OCI-LY3 (cell line): Measurements from ENCODE around the gene MAMSTR.

Experiments
- H2AFZ ChIP-seq: fragments of 200-600, 300-600 bp; shearing (Covaris generic); 2 replicates; pipeline ENCODE4 v1.6.0; 2014; ENCODE audit warnings: antibody characterized with exemption, low read depth, low read length
- H3K27ac ChIP-seq: fragments of 200-600, 300-600 bp; sonication (generic); 2 replicates; pipeline ENCODE4 v1.5.1; 2014; ENCODE audit warnings: mild to moderate bottlenecking, low read length, moderate library complexity, mixed read lengths
- H3K27me3 ChIP-seq: fragments of 200-600, 300-600 bp; sonication (generic); 2 replicates; pipeline ENCODE4 v1.6.1; 2014; ENCODE audit warnings: low read depth, low read length, mixed read lengths
- H3K36me3 ChIP-seq: fragments of 200-600, 300-600 bp; sonication (generic); replicated peaks from 2 replicates; pipeline ENCODE3; 2014; ENCODE audit warnings: low read depth, low read length, mixed read lengths
- H3K4me1 ChIP-seq: fragments of 300-600, 200-600 bp; sonication (generic); 2 replicates; pipeline ENCODE4 v1.6.1; 2014; ENCODE audit warnings: low read length, mixed read lengths
- H3K4me2 ChIP-seq: fragments of 200-600, 300-600 bp; sonication (generic); 2 replicates; pipeline ENCODE4 v1.6.1; 2014; ENCODE audit warnings: low read length, mixed read lengths
- H3K4me3 ChIP-seq: fragments of 300-600, 200-600 bp; sonication (generic); 2 replicates; pipeline ENCODE4 v1.5.1; 2014; ENCODE audit warnings: antibody characterized with exemption, mild to moderate bottlenecking, low read length, moderate library complexity
- H3K79me2 ChIP-seq: fragments of 300-600, 200-600 bp; shearing (Covaris generic); 2 replicates; pipeline ENCODE4 v1.6.1; 2014; ENCODE audit warnings: mild to moderate bottlenecking, low read length, mixed read lengths
- H3K9ac ChIP-seq: fragments of 300-600, 200-600 bp; shearing (Covaris generic); 2 replicates; pipeline ENCODE4 v1.6.0; 2014; ENCODE audit warnings: mild to moderate bottlenecking, low read length, moderate library complexity
- H3K9me3 ChIP-seq: fragments of 200-600, 300-600 bp; shearing (Covaris generic); 2 replicates; pipeline ENCODE4 v1.6.1; 2014; ENCODE audit warnings: low read length, mixed read lengths; ENCODE audit not compliant: insufficient read depth
- H4K20me1 ChIP-seq: fragments of 200-600, 300-600 bp; sonication (generic); 2 replicates; pipeline ENCODE4 v1.6.1; 2016; ENCODE audit warnings: low read length, mixed read lengths; ENCODE audit not compliant: insufficient read depth
- EZH2phosphoT487 ChIP-seq: fragments of 200-600 bp; shearing (Covaris generic); IDR thresholded peaks from 2 replicates; pipeline ENCODE4 v1.6.1; 2018; ENCODE audit warnings: antibody characterized with exemption, mixed run types, low read depth
- TF ChIP-seq, protein P1 (sequence below): fragments of 200-600, 300-600 bp; sonication (generic); IDR thresholded peaks from 2 replicates; pipeline ENCODE4 v1.5.1; 2014; ENCODE audit warnings: antibody characterized with exemption, low read length, low read depth

MAMSTR gene

DNA sequence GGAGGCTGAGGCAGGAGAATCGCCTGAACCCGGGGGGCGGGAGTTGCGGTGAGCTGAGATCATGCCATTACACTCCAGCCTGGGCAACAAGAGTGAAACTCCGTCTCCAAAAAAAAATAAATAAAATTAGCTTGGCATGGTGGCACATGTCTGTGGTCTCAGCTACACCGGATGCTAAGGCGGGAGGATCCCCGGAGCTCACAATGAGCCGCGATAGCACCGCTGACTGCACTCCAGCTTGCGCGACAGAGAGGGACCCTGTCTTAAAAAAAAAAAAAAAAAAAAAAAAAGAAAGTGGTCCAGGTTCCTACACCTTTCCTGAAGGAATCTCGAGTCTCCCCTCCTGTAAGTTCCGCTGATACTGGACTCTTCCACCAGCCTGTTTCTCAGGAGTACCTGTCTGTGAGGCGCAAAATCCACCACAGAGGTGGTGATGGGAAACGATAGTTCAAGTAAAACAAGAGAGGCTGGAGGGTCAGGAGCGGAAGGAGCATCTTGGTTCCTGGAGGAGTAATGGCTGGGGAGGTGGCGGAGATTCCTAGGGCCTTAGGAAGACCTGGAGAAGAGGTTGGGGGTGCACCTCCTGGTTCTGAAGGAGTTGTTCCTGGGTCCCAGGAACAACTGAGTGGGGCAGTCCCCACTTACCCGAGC lies 32.4 kb upstream of the MAMSTR start:
- Histone ChIP-seq H3K27ac (no peak overlapping the region), H3K9me3 (no peaks in the 10 kb centered on the region), H3K36me3 (no peaks in the 10 kb centered on the region), H3K4me2 (no peak overlapping the region), H4K20me1 (no peaks in the 10 kb centered on the region), H3K27me3 (no peaks in the 10 kb centered on the region), H3K4me1 (peaks cover 4% of the 10 kb centered on the region; the same call in 1 of the 2 replicates), H3K4me3 (no peak overlapping the region), H3K79me2 (no peaks in the 10 kb centered on the region), H2AFZ (no peak overlapping the region), H3K9ac (no peak overlapping the region)
- TF ChIP-seq, protein P1, sequence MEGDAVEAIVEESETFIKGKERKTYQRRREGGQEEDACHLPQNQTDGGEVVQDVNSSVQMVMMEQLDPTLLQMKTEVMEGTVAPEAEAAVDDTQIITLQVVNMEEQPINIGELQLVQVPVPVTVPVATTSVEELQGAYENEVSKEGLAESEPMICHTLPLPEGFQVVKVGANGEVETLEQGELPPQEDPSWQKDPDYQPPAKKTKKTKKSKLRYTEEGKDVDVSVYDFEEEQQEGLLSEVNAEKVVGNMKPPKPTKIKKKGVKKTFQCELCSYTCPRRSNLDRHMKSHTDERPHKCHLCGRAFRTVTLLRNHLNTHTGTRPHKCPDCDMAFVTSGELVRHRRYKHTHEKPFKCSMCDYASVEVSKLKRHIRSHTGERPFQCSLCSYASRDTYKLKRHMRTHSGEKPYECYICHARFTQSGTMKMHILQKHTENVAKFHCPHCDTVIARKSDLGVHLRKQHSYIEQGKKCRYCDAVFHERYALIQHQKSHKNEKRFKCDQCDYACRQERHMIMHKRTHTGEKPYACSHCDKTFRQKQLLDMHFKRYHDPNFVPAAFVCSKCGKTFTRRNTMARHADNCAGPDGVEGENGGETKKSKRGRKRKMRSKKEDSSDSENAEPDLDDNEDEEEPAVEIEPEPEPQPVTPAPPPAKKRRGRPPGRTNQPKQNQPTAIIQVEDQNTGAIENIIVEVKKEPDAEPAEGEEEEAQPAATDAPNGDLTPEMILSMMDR = no peak

DNA sequence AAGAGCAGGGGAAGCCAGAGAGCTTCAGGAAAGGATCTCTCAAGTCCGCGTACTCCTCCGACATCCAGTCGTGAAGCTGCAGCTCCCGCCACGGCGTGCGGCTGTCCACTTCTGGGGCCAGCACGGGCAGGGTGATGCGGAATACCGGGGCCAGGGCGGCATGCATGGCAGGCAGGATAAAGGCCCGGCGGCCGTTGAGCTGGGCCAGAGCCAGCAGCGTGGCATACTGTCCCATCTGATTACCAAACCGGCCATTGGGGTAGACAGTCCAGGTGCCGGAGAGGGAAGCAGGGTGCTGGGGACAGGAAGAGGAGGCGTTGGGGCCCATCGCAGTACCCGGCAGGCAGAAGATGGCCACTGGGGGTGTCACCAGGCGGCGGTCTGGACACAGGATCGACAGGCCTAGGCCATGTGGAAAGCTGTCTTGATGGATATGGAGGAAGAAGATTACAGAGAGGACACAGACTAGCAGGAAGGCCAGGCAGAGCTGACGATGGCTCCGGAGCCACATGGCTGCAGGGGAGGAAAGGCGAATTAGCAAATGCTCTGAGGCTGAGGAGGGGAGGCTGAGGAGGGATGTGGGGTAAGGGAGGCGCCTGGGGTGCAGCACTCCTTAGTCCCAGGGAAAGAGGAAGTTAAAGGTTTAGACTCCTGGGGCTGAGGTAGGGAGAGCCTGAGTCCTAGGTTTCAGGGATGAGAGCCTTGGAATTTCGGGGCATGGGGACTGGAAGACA lies 31.4 kb upstream of the MAMSTR start:
- Histone ChIP-seq H3K4me3 (no peak overlapping the region), H2AFZ (no peak overlapping the region), H4K20me1 (no peaks in the 10 kb centered on the region), H3K9ac (no peak overlapping the region), H3K4me2 (no peak overlapping the region), H3K27me3 (no peaks in the 10 kb centered on the region), H3K9me3 (no peaks in the 10 kb centered on the region), H3K27ac (no peak overlapping the region), H3K36me3 (no peaks in the 10 kb centered on the region), H3K4me1 (peaks cover 4% of the 10 kb centered on the region; the same call in 1 of the 2 replicates), H3K79me2 (no peaks in the 10 kb centered on the region)
- TF ChIP-seq EZH2phosphoT487 = no peak
- TF ChIP-seq, protein P1 = no peak

DNA sequence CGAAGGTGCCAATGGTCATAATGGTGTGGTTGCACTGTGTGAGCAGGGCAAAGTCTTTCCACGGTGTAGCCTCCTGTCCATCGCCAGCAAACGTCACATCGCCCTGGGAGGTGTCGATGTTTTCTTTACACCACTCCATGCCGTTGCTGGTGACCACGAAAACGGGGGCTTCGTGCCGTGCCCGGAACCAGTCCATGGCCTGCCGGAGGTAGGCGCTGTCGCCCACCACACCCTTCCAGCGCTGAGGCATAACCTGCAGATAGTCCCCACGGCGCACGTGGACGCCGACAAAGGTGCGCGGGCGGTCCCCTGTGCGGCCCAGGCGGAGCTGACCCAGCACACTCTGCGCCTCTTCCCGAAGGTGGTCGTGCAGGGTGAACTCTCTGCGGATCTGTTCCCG lies 30.8 kb upstream of the MAMSTR start:
- no peaks in the 10 kb centered on the region for H3K79me2 ChIP-seq
- H3K9ac ChIP-seq = no peak overlapping the region
- no peak overlapping the region for H2AFZ ChIP-seq
- TF ChIP-seq, protein P1 = no peak
- no peak for TF ChIP-seq EZH2phosphoT487
- no peak overlapping the region for H3K4me3 ChIP-seq
- peaks cover 3% of the 10 kb centered on the region; the same call in 1 of the 2 replicates for H3K4me1 ChIP-seq
- H3K27ac ChIP-seq = no peak overlapping the region
- no peaks in the 10 kb centered on the region for H4K20me1 ChIP-seq
- H3K36me3 ChIP-seq = no peaks in the 10 kb centered on the region
- H3K4me2 ChIP-seq = no peak overlapping the region
- no peaks in the 10 kb centered on the region for H3K27me3 ChIP-seq
- H3K9me3 ChIP-seq = no peaks in the 10 kb centered on the region

DNA sequence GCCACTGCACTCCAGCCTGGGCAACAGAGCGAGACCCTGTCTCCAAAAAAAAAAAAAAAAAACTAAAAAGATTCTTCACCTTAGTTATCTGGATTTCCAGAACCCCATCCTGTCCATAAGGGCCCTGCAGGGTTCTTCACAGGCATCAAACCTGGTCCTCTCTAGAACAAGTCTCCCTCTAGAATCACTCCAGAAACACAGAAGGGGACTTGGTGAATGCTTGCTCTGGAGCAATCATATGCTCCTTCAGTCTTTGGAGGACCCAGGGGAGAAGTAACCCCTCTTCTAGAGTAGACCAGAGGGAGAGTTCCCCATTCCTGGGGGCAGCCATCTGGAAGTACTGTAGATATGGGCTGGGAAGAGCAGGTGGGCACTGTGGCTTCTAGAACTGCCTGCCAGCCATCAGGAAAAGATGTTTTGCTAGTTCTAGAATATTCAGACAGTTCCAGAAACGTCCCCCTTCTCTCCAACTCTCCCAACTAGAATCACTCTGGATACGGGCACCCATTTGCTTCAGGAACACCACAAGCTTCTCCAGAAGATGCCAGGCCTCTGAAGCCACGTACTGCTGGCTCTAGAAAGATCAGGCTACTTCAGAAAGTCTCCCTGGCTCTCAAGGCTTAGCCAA lies 30.2 kb upstream of the MAMSTR start:
- no peak overlapping the region for H3K27ac ChIP-seq
- no peak overlapping the region for H3K9ac ChIP-seq
- H3K4me1 ChIP-seq = no peaks in the 10 kb centered on the region
- no peak overlapping the region for H3K4me3 ChIP-seq
- no peaks in the 10 kb centered on the region for H3K27me3 ChIP-seq
- H3K9me3 ChIP-seq = no peaks in the 10 kb centered on the region
- H3K79me2 ChIP-seq = no peaks in the 10 kb centered on the region
- no peak for TF ChIP-seq EZH2phosphoT487
- TF ChIP-seq, protein P1 = no peak
- no peaks in the 10 kb centered on the region for H4K20me1 ChIP-seq
- H2AFZ ChIP-seq = no peak overlapping the region
- H3K36me3 ChIP-seq = no peaks in the 10 kb centered on the region
- H3K4me2 ChIP-seq = no peak overlapping the region
